Measurements from ENCODE around the gene LRP8.
A peak's percentile ranks its signal among the peaks of the same experiment; 100 is the strongest.

The LRP8 gene

GRCh38 chr1:53328009-53328461, at the start of gene LRP8:
Gene LRP8 (minus strand): TSS chr1:53328070. CDS start chr1:53327912, 158 bp downstream.
- DNase-seq (ENCODE audit: low spot score) = peak; percentile 90

DNA sequence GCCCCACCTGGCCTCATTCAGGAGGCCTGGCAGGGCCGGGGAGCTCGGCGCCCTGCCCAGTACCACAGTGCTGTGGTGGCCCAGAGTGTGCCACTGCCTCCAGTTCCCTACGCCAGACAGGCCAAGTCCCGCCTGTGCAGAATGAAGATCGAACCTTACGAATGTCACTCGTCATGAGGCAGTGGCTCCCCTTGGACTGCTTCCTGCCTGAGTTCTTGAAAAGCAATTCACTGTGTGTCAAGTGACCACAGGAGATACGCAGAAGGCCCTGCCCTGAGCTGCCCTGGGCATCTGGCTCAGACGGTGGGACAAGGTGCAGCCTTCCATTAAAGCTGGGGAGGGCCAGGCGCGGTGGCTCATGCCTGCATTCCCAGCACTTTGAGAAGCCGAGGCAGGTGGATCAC, 49.6 kb upstream of the LRP8 start:
- no peak for DNase-seq (ENCODE audit: low spot score)

- DNase-seq (ENCODE audit: low spot score) = no peak
Observed at GRCh38 chr1:53376742-53377437, 49.0 kb upstream of the LRP8 start.

DNA sequence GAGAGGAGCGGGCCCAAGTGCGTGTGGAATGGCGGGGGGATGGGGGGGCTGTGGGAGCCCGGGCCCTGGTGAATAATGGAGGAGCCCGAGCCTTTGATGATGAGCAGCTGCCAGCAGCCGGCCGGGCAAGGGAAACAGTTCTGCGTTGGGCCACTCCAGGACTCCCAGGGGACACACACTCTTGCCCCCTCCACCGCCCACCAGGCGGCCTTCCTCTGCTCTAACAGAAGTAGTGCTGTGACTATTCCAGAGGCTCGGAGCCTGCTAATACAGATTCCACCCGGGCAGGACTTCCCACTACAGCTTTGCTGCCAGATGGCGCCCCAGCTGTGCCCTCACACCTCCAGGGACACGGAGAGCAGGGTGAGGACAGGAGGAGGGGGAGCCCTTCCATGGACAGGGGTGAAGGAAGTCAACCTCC, 48.2 kb upstream of the LRP8 start:
- no peak for DNase-seq (ENCODE audit: low spot score)

- no peak for DNase-seq (ENCODE audit: low spot score)
Observed at GRCh38 chr1:53375440-53375839, 47.6 kb upstream of the LRP8 start.

DNA sequence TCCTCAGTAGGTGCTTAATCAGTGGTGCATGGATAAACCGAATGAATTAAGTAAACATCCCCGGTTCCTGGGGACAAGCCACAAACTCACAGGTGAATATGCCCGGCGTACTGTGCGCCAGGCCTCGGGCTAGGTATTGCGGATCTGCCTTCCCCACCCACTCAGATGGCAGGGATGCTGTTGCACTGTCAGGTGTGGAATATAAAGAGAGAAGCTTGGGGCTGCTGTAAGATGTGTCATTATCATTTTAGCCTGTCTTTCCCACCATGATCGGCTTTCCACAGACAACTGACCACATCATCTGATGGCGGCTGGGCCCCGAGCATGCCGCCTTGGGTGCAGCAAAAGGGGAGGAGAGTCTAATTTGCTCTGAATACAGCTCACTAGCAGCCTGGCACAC, 45.4 kb upstream of the LRP8 start:
- no peak for DNase-seq (ENCODE audit: low spot score)

- DNase-seq (ENCODE audit: low spot score) = no peak
Observed at GRCh38 chr1:53372501-53372951, 44.7 kb upstream of the LRP8 start.

DNA sequence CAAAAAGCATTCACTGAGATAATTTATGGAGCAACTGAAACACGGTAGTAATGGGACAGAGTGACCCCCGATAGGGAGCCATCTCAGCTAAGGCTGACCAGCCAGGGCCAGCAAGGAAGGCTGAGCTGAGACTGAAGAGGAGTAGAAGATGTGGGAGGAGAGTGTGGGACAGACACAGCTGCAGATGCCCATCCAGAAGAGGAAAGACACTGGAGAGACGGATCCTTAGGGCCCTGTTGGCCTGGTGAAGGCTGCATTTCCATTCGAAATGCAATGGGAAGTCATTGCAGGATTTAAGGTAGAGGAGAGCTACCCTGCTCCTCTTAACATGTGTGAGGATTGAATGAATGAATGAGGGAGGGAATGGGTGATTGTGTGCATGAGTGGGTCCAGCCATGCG, 44.0 kb upstream of the LRP8 start:
- no peak for DNase-seq (ENCODE audit: low spot score)

- no peak for DNase-seq (ENCODE audit: low spot score)
Observed at GRCh38 chr1:53371121-53371666, 43.3 kb upstream of the LRP8 start.

- DNase-seq (ENCODE audit: low spot score) = no peak
Observed at GRCh38 chr1:53370369-53370961, 42.6 kb upstream of the LRP8 start.

- no peak for DNase-seq (ENCODE audit: low spot score)
Observed at GRCh38 chr1:53369761-53370160, 41.9 kb upstream of the LRP8 start.

DNA sequence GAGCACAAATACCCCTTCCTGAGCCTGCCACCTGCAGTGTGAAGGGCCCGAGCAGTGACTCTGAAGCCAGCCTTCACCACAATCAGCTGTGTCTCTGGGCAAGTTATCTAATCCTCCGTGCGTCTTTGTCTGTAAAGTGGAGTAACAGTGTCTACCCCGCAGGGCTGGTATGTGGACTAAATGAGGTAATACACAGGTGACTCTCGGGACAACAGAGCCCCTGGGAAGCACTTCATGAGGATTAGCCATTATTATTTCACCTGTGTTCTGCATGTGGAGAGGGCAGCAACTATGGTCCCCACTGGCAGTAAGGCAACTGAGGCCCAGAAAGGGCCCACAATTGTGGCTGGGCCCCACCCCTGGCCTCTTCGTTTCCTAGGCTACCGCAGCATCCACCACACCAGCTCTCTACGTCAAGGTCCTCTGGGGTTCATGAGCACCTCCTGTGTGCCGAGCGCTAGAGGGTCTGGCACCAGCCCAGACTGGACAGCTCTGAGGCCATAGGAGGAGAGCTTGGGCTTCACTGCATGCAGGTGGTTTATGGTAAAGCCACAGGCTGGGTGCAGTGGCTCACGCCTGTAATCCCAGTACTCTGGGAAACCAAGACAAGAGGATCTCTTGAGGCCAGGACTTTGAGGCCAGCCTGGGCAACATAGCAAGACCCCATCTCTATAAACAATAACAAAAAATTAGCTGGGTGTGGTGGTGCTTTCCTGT, 41.3 kb upstream of the LRP8 start:
- DNase-seq (ENCODE audit: low spot score) = no peak

- no peak for DNase-seq (ENCODE audit: low spot score)
Observed at GRCh38 chr1:53368314-53369033, 40.6 kb upstream of the LRP8 start.

DNA sequence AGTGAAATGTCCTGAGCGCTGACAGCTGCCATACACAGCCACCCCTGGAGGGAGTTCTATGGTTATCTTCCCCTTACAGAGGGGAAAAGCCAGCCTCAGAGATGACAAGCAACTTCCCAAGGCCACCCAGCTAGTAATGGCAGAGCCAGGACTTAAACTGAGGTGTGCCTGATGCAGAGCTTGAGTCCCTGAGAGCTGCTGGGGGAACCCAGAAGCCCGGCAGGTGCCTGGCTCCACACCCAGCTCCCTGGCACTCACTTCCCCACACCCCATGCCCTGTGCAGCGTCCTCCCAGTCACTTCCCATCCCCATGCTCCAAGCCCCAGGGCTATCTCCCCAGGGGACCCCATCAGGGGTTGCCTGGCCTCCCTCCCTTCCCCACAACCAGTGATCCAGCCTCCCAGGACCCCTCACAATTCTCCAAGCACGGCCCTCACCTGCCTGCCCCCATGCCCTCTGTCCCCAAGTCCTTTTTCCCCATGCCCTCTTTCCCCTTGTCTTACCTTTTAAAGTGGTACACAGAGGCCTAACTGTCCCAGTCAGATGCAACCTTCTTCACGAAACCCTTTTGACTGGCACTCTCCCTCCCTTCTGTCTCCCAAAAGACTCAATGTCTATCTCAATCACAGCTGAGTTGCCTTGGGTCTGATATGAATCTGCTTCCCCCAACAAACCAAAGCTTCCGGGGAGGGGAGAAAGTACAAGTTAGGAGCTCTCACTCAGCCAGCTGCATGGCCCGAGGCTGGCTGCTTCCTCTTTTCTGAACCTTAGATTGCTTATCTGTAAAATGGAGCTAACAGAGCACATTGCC, 39.8 kb upstream of the LRP8 start:
- no peak for DNase-seq (ENCODE audit: low spot score)

- no peak for DNase-seq (ENCODE audit: low spot score)
Observed at GRCh38 chr1:53366901-53367502, 39.1 kb upstream of the LRP8 start.

GRCh38 chr1:53365437-53366063, 37.7 kb upstream of the LRP8 start:
- no peak for DNase-seq (ENCODE audit: low spot score)

- no peak for DNase-seq (ENCODE audit: low spot score)
Observed at GRCh38 chr1:53362851-53363642, 35.2 kb upstream of the LRP8 start.

- no peak for DNase-seq (ENCODE audit: low spot score)
Observed at GRCh38 chr1:53362270-53362669, 34.4 kb upstream of the LRP8 start.

- DNase-seq (ENCODE audit: low spot score) = no peak
Observed at GRCh38 chr1:53361541-53361961, 33.7 kb upstream of the LRP8 start.

DNA sequence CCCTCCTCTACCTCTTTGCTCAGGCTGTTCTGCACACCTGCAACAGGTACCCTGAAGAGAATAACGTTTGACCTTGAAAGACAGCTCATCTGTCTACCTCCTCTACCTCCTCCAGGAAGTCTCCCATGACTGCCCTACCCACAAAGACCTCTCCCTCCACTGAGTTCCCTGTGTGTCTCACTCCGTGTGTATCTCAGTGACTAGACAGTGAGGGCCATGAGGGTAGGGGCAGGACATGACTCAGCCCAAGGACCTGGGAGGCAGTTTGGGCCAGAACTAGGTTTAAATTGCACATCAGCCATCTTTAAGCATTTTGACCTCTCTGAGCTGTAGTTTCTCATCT, 32.0 kb upstream of the LRP8 start:
- DNase-seq (ENCODE audit: low spot score) = no peak
